Measurements from ENCODE around the gene ATG2A. TPM values are rescaled to one million over a fixed set of nuclear protein-coding genes. Genes with fewer than 3 reads are reported as not detected.

ATG2A gene
- total and polyA plus RNA-seq, 10 of the 15 experiments (the other 5 are each of a cell fraction or from before 2014, with no cell fraction given): 0.08 to 19.0 (median 4.6) TPM

DNA sequence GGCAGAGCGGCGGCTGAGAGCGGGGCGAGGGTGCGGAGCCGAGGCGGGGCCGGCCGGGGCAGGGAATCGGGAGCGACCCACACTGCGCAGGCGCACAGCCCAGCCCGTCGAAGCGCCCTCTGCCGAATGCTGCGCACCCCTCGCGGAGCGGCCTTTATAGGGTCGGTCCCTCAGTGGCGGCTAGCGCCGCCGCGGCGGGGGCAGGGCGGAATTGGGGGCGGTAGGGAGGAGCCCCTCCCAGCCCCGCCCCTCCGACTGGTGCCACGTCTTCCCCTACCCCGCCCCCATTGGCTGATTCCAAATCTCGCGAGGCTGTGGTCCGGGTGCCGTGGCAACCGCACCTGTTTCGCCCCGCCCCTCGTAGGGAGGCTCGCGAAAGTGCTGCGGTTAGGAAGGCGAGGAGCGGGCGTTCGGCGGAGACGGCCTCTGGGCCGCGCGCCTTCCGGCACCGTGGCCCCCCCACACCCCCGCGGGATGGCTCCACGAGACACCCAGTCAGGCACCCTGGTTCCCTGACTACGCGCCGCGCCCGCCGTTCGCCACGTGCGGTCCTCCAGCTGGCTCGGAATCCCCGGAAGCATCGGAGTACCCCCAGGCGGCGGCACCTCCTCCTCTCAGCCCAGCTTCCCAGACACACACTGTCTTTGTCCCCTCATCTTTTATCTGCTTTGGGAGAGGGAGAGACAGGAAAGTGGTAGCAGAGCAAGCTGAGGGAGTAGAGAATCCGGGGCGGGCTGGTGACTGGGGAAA is 38.3 kb downstream of the ATG2A start, which contains the start of gene EHD1 (continued):
- TF ChIP-seq BMI1 (IDR thresholded peaks at IDR 0.05; ENCODE audit: borderline replicate concordance) (peak; percentile 95), EED (IDR thresholded peaks at IDR 0.05; ENCODE audit: low read depth) (peak; percentile 62), MXI1 (IDR thresholded peaks at IDR 0.05; ENCODE audit: low read depth, low read length) (peak; percentile 92), ATF7 (IDR thresholded peaks at IDR 0.05; ENCODE audit: low read depth) (no peak), POLR2AphosphoS5 (IDR thresholded peaks at IDR 0.05; ENCODE audit: low read length) (peak; percentile 100), SKIL (IDR thresholded peaks at IDR 0.05; ENCODE audit: low read depth, poor library complexity, severe bottlenecking) (no peak), SIN3A (IDR thresholded peaks at IDR 0.05; ENCODE audit: low read depth, low read length) (peak; percentile 80), PAX8 (IDR thresholded peaks at IDR 0.05) (no peak), PRDM15 (CRISPR knock-in tag; IDR thresholded peaks at IDR 0.05) (no peak), STAT3 (IDR thresholded peaks at IDR 0.05; ENCODE audit: low read depth, low read length) (no peak), MTA2 (IDR thresholded peaks at IDR 0.05; ENCODE audit: low read depth) (no peak; the same call in 1 of the 2 replicates), BCL11A (IDR thresholded peaks at IDR 0.05; ENCODE audit: low read depth, low read length) (0 out of 2 replicates have a peak, but pooled peaks have one; percentile 10), NR2F1 (conservative IDR thresholded peaks at IDR 0.05) (peak; percentile 50), SMAD5 (IDR thresholded peaks at IDR 0.05; ENCODE audit: low read depth) (peak; percentile 96), HDGF (IDR thresholded peaks at IDR 0.05) (peak; percentile 86; the same call in 1 of the 2 replicates), MEF2A (IDR thresholded peaks at IDR 0.05; ENCODE audit: insufficient read depth, low read depth, low read length) (0 out of 2 replicates have a peak, but pooled peaks have one; percentile 32), ZNF622 (IDR thresholded peaks at IDR 0.05) (no peak), SPI1 (IDR thresholded peaks at IDR 0.05; ENCODE audit: borderline replicate concordance, insufficient read depth, low read depth, low read length) (no peak), CEBPB (IDR thresholded peaks at IDR 0.05; ENCODE audit: borderline replicate concordance in 1 of 2, low read depth in 2 of 2, low read length in 2 of 2) (no peak), ESRRA (IDR thresholded peaks at IDR 0.05; ENCODE audit: low read length) (peak; percentile 70; the same call in 1 of the 2 replicates), SP1 (IDR thresholded peaks at IDR 0.05; ENCODE audit: low read depth, low read length) (peak; percentile 83), POLR2A (IDR thresholded peaks at IDR 0.05; ENCODE audit: low read depth, low read length) (peak; percentile 100)
- TF ChIP-seq, protein P1, sequence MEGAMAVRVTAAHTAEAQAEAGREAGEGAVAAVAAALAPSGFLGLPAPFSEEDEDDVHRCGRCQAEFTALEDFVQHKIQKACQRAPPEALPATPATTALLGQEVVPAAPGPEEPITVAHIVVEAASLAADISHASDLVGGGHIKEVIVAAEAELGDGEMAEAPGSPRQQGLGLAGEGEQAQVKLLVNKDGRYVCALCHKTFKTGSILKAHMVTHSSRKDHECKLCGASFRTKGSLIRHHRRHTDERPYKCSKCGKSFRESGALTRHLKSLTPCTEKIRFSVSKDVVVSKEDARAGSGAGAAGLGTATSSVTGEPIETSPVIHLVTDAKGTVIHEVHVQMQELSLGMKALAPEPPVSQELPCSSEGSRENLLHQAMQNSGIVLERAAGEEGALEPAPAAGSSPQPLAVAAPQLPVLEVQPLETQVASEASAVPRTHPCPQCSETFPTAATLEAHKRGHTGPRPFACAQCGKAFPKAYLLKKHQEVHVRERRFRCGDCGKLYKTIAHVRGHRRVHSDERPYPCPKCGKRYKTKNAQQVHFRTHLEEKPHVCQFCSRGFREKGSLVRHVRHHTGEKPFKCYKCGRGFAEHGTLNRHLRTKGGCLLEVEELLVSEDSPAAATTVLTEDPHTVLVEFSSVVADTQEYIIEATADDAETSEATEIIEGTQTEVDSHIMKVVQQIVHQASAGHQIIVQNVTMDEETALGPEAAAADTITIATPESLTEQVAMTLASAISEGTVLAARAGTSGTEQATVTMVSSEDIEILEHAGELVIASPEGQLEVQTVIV (IDR thresholded peaks at IDR 0.05; ENCODE audit: borderline replicate concordance, partially characterized antibody): no peak
